Keratinocyte (primary cell): ENCODE measurements around the gene ABCA3.

ENCODE experiments used
- CTCF ChIP-seq, 3 experiments: IDR thresholded peaks in 1 of 3; conservative IDR thresholded peaks in 1 of 3; optimal IDR thresholded peaks in 1 of 3; 2 replicates in 2 of 3; 3 replicates in 1 of 3; pipeline versions ENCODE3 to v1.5.1; 2011; ENCODE audit warnings: low read length in 3 of 3, mild to moderate bottlenecking in 3 of 3, moderate library complexity in 2 of 3, control low read depth in 1 of 3, inconsistent platforms in 1 of 3; ENCODE audit not compliant: insufficient read depth in 2 of 3; ENCODE audit errors: extremely low read depth in 1 of 3
- EZH2 ChIP-seq: IDR thresholded peaks from one replicate; pipeline ENCODE4 v1.6.1; 2012; ENCODE audit warnings: inconsistent platforms, mild to moderate bottlenecking, low read length, moderate library complexity

- TF ChIP-seq CTCF (optimal IDR thresholded peaks at IDR 0.05 in 1 of 3, IDR thresholded peaks at IDR 0.05 in 1 of 3, conservative IDR thresholded peaks at IDR 0.05 in 1 of 3; ENCODE audit: extremely low read depth in 1 of 3, insufficient read depth in 2 of 3, low read length in 3 of 3), result no peak
- no peak for TF ChIP-seq EZH2
Observed at GRCh38 chr16:2325791-2326190, 14.7 kb downstream of the ABCA3 start.
